HG03354 (cell line): ENCODE data around the gene SPOCK1.
"Not testable (repeated sequence)": the region's sequence is repeated elsewhere in the genome, so short reads cannot be mapped to it uniquely, and the experiment has no call there.

Experiments used
- ATAC-seq: cut with Tn5 transposase; IDR thresholded peaks from one replicate; pipeline ENCODE4 v1.9.1; 2021; ENCODE audit warnings: mild to moderate bottlenecking; ENCODE audit not compliant: unreplicated experiment, poor library complexity, severe bottlenecking

Gene SPOCK1

DNA sequence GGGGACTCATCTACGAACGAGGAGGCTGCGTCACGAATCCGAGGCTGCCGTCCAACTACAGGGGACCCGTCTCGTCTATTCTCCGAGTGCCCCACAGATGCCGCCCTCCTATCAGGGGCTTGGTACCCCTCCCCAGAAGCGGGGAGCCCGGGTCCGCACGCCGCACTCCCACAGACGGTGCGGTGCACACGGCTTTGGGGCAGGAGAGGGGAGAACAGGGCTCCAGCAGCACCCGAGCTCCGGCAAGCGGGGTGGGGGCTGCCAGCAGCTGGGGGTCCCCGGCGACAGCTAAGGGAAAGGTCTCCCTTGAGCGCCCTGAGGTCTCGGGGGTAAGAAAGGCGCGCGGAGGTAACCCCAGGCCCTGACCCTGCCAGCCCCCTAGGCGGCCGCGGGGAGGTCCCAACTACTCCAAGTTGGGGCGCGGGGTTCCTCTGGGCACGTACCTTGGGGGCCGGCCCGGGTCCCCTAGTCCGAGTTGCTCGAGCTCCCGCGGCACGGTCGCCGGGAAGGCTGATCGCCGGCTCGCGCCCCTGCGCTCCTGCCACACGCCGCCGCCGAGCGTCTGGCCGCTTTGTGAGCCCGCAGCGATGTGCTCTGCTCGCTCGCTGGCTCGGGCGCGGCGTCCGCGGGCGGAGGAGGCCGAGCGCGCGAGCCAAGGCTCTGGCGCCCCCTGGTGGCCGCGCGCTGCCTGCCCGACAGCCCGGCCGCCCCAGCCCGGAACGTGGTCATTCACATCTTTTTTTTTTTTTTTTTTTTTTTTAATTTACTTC is at the start of gene SPOCK1:
TSS of gene SPOCK1 (minus strand) at position 591 of the 770 bp plus-strand sequence.
- ATAC-seq = peak; percentile 93

DNA sequence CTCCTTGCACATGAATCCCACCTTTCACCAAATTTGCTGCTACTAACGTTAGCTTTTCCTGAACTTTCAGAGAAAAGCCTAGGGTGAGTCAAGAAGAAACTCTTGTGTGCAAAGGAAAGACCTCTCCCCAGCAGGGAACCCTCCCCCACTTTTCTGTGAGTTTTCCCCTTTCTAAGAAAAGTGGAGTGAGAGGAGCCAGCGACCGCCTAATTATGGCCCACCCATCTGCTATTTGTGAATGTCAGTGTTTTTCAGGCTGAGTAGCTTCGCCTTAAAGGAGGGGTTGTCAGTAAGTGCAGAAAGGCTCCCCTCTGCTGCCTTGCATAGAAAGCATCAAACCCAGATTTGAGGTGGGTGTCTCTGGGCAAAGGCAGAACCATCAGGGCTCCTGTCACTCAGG is 46.8 kb upstream of the SPOCK1 start:
- no peak for ATAC-seq

DNA sequence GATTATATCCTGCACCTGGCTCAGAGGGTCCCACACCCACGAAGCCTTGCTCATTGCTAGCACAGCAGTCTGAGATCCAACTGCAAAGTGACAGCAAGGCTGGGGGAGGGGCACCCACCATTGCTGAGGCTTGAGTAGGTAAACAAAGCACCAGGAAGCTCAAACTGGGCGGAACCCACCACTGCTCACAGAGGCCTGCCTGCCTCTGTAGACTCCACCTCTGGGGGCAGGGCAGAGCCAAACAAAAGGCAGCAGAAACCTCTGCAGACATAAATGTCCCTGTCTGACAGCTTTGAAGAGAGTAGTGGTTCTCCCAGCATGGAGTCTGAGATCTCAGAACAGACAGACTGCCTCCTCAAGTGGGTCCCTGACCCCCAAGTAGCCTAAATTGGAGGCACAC is 36.3 kb upstream of the SPOCK1 start:
- not testable (repeated sequence) for ATAC-seq

DNA sequence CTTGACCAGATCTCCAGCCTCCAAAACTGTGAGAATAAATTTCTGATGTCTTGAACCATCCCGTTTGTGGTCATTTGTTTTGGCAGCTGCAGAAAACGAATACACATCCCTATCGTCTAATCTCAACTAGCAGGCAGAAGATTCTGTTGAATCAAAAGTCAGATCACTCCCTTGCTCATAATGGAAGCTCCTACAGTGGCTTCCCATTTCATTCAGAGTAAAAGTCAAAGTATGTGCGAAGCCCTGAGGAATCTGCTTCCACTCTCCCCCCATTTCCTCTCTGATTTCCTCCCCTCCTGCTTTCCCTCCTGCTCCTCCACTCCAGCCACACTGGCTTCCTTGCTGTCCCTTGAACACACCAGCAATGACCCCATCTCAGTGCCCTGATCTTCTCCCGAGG is 34.8 kb upstream of the SPOCK1 start:
- no peak for ATAC-seq

DNA sequence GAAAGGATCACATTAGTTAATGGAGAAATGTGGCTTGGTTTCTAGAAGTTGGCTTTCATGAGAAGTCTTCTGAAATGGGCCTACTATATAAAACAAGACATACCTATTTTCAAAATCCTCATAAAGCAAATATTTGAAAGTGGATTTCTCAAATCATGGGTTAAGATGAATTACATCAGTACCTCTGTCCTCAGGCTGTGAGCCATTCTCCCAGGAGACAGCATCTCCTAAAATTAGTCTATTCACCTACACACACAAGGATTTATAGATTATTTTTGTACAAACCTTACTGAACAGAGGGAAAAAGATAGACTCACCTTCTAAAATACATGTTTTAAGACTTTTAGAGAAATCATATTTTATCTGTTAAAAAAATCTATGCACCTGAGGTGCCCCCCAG is 32.1 kb upstream of the SPOCK1 start:
- no peak for ATAC-seq

DNA sequence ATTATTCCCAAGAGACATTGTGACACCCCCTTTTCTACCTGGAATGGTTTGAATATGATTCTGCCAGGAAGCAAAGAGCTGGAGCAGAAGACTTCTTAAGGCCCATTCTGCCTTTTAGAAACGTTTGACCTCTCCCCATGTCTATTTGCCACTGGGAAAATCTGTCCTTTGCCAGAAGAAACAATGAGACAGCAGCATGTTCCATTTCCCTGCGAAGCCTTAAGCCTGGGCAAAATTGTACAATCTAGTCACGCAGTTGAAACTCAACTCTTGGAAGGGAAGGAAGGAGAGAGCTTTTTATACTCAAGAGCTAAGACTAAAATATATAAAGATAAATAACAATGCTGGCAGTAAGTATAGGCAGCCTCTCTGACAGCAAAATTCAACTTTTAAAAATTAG is 22.1 kb upstream of the SPOCK1 start:
- ATAC-seq = no peak

DNA sequence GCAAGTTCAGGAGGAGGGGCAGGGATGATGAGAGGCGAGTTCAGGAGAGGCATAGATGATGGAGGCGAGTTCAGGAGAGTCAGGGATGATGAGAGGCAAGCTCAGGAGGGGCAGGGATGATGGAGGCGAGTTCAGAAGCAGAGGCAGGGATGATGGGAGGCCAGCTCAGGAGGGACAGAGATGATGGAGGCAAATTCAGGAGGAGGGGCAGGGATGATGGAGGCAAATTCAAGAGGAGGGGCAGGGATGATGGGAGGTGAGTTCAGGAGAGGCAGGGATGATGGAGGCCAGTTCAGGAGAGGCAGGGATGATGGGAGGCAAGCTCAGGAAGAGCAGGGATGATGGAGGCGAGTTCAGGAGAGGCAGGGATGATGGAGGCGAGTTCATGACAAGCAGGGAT is 17.8 kb upstream of the SPOCK1 start:
- ATAC-seq = no peak

DNA sequence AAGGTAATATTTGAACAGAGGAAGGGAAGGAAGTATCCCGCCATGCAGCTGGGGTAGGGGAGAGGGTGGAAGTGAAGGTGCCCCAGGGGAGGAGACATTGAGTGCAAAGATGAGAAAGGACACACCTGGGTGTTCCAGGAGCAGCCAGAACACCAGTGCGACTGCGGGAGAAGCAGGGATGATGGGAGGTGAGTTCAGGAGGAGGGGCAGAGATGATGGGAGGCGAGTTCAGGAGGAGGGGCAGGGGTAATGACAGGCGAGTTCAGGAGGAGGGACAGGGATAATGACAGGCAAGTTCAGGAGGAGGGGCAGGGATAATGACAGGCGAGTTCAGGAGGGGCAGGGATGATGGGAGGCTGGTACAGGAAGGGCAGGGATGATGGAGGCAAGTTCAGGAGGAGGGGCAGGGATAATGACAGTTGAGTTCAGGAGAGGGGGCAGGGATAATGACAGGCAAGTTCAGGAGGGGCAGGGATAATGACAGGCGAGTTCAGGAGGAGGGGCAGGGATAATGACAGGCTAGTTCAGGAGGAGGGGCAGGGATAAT is 17.2 kb upstream of the SPOCK1 start:
- no peak for ATAC-seq

DNA sequence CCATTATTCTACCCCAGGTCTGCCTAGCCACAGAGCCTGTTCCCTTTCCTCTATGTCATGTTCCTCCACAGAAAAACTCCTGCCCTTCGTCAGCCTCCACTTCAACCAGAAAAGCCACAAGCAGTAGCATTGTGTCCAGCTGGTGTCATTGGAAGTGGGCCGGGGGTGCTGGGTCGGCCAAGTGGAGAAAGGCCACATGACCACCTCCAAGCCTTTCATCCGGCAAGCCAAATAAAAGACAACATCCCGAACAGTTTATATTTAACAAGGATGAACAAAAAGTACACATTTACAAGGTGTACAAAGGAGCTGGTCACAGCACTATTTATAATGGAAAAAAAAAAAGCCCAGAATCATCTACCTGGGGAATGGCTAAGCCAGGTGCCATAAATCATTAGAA is 16.1 kb upstream of the SPOCK1 start:
- no peak for ATAC-seq

DNA sequence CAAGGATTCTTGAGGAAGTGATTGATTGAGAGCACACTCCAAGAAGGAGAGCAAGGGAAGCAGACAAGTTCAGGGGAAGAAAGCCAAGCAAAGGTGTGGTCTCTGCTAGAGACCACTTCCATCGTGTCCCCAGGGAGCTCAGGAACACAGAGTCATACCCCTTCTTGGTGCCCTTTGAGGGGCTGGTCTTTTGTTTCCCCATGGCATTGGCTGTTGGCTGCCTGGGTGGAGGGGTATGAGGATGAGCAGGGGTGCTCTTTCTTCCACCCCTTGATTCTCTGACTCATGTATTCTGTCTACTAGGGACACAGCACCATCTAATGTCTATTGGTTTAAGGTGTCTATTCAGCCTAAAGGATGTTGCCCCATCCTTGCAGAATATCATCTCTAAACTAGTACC is 11.5 kb upstream of the SPOCK1 start:
- no peak for ATAC-seq

DNA sequence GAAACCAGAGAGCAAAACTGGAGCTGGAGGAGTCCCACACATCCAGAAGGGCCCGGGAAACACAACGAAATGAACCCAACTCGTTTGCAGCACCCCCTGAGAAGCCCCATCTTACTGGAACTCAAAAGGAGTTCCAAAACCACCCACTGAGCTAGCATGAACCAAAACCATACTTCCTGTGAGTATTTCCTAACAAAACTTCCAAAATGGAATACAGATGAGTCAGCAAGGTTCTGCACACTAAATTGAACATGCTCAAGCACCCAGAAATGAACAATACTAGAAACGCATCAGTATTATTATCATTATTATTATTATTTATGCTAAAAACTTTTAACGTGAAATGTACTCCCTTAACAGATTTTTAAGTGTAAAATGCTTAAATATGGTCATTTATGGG is 8.0 kb upstream of the SPOCK1 start:
- no peak for ATAC-seq

DNA sequence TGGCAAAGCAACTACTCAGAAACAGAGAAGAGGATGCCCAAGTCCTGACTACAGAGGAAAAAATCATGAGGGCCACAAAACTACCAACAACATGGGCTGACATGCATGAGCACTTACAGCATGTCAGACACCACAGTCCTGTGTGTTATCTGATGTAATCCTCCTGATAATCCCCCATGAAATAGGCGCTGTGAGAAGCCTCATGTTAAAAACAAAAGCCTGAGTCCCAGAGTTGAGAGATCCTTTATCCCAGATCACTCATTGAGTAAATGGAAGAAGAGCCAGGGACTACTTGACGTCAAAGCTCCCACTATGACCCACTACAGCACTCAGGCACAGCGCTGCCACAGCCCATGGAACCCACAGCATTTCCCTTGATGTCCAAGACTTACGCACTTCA is 7.2 kb upstream of the SPOCK1 start:
- ATAC-seq = no peak

DNA sequence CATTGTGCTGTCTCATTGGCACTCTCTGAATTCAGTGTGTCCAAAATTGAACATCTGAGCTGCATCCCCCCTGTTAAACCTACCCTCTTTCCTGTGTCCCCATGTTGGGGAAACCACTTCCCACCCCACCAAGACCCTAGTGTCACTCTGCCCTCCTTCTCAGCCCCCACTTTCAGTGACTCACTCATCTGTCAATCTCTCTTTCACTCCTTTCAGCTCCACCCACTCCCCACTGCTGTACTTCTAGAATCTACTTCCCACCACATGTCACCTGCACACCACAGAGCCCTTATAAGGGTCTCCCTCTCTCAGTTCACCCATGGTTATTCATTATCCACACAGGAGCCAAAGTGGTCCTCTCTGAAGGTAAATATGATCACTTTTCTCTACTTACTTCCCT is 5.8 kb upstream of the SPOCK1 start:
- ATAC-seq = no peak

DNA sequence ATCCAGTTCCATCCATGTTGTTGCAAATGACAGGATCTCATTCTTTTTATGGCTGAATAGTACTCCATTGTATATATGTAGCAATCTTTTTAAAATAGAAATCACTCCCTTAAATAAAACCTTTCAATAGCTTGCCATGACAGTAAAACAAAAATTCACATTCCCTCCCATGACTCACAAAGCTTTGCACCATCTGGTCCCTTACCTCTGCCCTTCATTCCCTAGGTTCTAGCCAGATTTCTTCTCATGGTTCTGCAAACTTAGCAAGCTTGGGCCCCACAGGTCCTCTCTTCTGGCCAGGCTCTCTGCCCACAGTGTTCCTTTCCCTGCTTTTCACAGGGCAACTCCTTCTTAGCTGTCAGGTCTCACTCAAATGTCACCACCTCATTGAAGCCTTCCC is 4.3 kb upstream of the SPOCK1 start:
- ATAC-seq = no peak

DNA sequence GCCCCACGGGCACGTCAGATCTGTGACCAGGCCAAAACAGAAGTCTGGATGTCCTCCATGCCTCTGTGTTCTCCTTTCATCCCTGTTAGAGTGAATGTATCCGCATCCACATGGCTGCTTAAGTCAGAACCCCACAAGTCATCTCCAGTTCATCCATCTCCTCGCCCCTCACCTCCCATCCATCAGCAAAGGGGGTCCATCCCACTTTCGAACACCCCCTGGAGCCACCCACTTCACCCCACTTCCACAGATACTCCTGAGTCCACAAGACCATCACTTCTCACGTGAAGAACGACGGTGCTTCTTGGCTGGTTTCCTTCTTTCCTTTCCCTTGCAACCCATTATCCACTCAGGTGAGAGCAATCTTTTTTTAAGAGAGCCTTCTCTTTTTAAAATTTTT is 3.5 kb upstream of the SPOCK1 start:
- ATAC-seq = no peak

DNA sequence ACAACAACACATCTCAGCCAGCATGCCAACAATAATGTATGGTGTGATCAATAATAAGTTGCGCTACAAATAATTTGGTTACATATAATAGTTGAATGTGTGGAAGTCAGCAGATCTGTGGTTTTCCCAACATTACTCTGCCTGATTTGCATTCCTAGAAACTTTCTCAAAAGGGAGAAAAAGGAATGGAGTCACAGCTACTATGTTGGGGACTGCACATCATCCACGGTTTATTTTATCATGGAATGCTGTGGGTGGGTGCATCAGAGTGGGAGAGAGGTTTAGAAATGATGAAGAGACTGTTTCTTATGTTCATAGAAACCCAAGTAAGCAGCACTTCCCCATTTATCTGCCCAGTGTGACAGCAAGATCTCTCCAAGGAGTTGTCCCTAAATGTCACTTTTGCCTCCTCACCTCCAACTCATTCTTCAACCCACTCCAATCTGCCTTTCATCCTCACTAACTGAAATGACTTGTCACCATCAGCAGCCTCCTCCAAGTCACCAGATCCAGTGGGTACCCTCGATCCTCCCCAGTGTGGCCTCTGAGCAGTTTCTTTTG is 2.8 kb upstream of the SPOCK1 start:
- ATAC-seq = no peak

DNA sequence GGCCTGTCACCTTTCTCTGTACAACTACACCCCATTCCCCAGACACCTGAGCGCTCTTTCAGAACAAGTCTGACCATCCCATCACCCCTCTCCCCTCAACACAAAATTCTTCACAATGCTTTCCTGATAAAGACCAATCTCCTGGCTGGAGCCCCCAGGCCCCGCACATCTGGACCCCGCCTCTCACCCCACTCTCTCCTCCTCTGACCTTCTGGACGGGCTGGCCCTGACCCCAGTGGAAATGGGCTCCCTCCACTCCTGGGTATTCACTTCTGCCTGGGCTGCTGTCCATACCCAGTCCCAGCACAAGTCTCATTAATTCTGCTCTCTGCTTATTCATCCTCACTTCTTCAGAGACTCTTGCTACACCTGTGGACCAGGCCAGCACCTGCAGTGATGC is 2.1 kb upstream of the SPOCK1 start:
- ATAC-seq = no peak

DNA sequence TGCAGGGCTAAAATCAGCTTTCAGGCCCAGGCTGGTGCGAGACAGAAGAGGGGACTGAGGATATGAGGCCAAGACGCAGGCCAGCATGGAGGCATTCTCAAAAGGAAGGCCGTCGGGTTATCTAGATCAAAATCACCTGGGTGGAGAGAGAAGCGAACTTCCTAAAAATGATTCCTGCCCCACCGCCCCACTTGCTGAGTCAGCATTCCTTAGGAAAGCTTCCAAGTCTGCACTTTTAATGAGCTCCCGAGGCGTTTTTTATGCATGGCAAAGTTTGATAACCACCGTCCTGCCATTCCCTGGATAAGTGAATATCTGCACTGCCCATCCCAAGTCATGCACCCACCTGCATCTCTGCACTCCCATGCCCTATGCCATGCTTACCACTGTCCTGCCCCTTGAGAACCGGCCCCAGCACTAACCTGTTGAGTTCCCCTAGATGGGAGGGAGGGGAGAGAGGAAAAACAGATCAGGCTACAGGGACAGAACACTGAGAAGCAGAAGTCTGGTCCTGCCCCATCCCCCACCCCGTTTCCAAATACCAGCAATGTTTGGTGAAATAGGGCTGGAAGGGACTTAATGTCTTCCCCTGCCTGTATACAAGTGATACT is 1.6 kb upstream of the SPOCK1 start:
- ATAC-seq = no peak

DNA sequence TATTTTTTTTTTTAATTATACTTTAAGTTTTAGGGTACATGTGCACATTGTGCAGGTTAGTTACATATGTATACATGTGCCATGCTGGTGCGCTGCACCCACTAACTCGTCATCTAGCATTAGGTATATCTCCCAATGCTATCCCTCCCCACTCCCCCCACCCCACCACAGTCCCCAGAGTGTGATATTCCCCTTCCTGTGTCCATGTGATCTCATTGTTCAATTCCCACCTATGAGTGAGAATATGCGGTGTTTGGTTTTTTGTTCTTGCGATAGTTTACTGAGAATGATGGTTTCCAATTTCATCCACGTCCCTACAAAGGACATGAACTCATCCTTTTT is 351 bp upstream of the SPOCK1 start:
- not testable (repeated sequence) for ATAC-seq

DNA sequence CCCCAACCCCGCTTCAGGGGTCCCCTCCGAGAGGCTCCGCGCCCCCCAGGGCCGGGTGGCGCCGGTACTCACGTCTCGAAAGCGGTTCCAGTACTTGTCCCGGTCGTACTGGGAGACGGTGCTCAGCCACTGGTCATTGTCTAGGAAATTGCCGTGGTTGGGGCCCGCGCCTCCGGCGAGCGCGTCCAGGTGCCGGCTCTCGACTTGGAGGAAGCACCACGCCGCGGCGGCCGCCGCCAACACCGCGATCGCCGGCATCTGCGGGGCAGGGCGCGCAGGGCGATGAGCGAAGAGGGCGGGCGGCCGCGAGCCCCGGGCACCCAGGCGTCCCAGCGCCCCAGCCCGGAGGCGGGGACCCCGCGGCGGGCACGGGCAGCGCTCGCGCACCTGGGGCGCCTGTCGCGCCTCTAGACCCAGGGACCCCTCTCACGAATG is 808 bp downstream of the SPOCK1 start:
- ATAC-seq = peak; percentile 4
